ENCODE data around the gene GRIFIN. TPM values are rescaled to one million over a fixed set of nuclear protein-coding genes. Genes with fewer than 3 reads are reported as not detected.

The GRIFIN gene
- total and polyA plus RNA-seq, 2 experiments from 2014 or later: not detected

DNA sequence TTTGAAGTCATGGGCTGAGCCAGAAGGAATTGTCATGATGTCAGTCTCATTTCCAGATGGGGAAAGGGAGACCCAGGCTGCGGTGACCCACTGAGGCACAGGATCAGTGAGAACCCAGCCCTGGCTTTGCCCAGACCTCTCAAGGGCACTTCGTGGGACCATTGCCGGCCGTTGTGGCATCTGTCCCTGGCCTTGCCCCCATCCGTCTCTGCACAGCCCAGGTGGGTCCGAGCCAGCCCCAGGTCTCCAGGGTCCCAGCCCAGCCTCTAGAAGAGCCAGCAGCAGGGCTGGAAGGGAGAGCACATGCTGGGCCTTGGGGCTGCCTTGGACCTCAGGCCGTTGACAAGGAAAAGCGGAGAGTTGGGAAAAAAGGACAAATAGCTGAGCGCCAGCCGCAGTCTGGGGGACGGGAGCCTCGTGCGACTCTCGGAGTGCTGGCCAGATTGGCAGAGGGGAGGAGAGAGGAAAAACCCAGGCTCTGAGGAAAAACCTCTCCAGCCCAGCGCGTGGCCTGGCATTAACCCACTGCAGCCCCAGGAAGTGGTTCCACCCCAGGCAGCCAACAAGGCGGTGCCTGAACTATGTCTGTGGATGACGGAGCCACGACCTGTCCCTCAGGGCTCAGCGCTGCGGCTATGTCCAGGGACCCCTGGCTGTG lies 30.2 kb downstream of the GRIFIN start:
- no peak overlapping the region for H3K27ac ChIP-seq
- H2AFZ ChIP-seq: no peak overlapping the region
- 95% methylated on average over 21 of the region's 21 CpGs for WGBS (ENCODE audit: low lambda C conversion rate, missing lambda C conversion rate)

DNA sequence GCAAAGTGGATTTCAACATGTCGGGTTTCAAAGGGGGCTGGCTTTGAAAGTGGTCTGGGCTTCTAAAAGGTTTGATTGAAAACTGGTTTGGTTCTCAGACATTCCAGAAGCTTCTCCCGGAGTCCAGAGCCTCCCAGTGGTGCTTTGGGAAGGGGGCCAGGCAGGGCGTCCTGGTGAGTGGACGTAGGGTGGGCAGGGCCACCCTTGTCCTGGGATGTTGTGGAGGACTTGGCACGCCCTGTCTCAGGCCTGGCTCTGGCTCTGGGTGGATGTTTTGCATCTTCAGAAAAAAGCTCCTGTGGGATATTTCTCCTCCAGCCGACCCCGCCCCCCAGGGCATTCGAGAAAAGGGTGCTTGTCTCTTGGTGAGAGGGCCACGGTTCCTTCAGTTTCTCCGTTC lies 31.2 kb downstream of the GRIFIN start:
- TF ChIP-seq, protein P1, sequence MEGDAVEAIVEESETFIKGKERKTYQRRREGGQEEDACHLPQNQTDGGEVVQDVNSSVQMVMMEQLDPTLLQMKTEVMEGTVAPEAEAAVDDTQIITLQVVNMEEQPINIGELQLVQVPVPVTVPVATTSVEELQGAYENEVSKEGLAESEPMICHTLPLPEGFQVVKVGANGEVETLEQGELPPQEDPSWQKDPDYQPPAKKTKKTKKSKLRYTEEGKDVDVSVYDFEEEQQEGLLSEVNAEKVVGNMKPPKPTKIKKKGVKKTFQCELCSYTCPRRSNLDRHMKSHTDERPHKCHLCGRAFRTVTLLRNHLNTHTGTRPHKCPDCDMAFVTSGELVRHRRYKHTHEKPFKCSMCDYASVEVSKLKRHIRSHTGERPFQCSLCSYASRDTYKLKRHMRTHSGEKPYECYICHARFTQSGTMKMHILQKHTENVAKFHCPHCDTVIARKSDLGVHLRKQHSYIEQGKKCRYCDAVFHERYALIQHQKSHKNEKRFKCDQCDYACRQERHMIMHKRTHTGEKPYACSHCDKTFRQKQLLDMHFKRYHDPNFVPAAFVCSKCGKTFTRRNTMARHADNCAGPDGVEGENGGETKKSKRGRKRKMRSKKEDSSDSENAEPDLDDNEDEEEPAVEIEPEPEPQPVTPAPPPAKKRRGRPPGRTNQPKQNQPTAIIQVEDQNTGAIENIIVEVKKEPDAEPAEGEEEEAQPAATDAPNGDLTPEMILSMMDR (IDR thresholded peaks at IDR 0.05; ENCODE audit: poor library complexity): no peak
- TF ChIP-seq EZH2phosphoT487 (IDR thresholded peaks at IDR 0.05; ENCODE audit: low read depth, severe bottlenecking, unreplicated experiment) (no peak), EZH2 (IDR thresholded peaks at IDR 0.05; ENCODE audit: borderline replicate concordance) (no peak)
- H3K9me3 ChIP-seq (ENCODE audit: low read depth): no peaks in the 10 kb centered on the region
- no peaks in the 10 kb centered on the region for H3K36me3 ChIP-seq (replicated peaks; ENCODE audit: insufficient read depth, low read depth)
- H4K20me1 ChIP-seq (ENCODE audit: insufficient read depth, poor library complexity, severe bottlenecking): no peaks in the 10 kb centered on the region
- H3K4me2 ChIP-seq: no peak overlapping the region
- H3K4me1 ChIP-seq (ENCODE audit: insufficient read depth): peaks cover 11% of the 10 kb centered on the region
- 89% methylated on average over 10 of the region's 10 CpGs for WGBS (ENCODE audit: low lambda C conversion rate, missing lambda C conversion rate)
- H3K9me2 ChIP-seq (replicated peaks; ENCODE audit: insufficient read depth): no peaks in the 10 kb centered on the region
- no peak for DNase-seq (ENCODE audit: low spot score)
- H3K4me3 ChIP-seq: no peak overlapping the region
- H3K27ac ChIP-seq: no peak overlapping the region
- no peaks in the 10 kb centered on the region for H3K27me3 ChIP-seq
- no peaks in the 10 kb centered on the region for H3K79me2 ChIP-seq
- no peak overlapping the region for H2AFZ ChIP-seq

More for the DNA sequence above, 30.2 kb downstream of the GRIFIN start:
- Histone ChIP-seq H3K4me3 (no peak overlapping the region), H3K4me1 (ENCODE audit: insufficient read depth) (peaks cover 4% of the 10 kb centered on the region), H4K20me1 (ENCODE audit: insufficient read depth, poor library complexity, severe bottlenecking) (no peaks in the 10 kb centered on the region), H3K9me3 (ENCODE audit: low read depth) (no peaks in the 10 kb centered on the region), H3K79me2 (no peaks in the 10 kb centered on the region), H3K27me3 (no peaks in the 10 kb centered on the region), H3K4me2 (no peak overlapping the region), H3K36me3 (replicated peaks; ENCODE audit: insufficient read depth, low read depth) (no peaks in the 10 kb centered on the region), H3K9me2 (replicated peaks; ENCODE audit: insufficient read depth) (no peaks in the 10 kb centered on the region)
- TF ChIP-seq, protein P1 (IDR thresholded peaks at IDR 0.05; ENCODE audit: poor library complexity): no peak
- TF ChIP-seq EZH2 (IDR thresholded peaks at IDR 0.05; ENCODE audit: borderline replicate concordance): no peak
- no peak for TF ChIP-seq EZH2phosphoT487 (IDR thresholded peaks at IDR 0.05; ENCODE audit: low read depth, severe bottlenecking, unreplicated experiment)
- DNase-seq (ENCODE audit: low spot score): no peak

GRCh38 chr7:2444476-2444875 lies 31.7 kb downstream of the GRIFIN start:
- 85% methylated on average over 3 of the region's 3 CpGs for WGBS (ENCODE audit: low lambda C conversion rate, missing lambda C conversion rate)
- H3K27me3 ChIP-seq: no peaks in the 10 kb centered on the region
- no peaks in the 10 kb centered on the region for H3K9me2 ChIP-seq (replicated peaks; ENCODE audit: insufficient read depth)
- no peaks in the 10 kb centered on the region for H3K36me3 ChIP-seq (replicated peaks; ENCODE audit: insufficient read depth, low read depth)
- H4K20me1 ChIP-seq (ENCODE audit: insufficient read depth, poor library complexity, severe bottlenecking): no peaks in the 10 kb centered on the region
- H3K79me2 ChIP-seq: no peaks in the 10 kb centered on the region
- H3K4me3 ChIP-seq: no peak overlapping the region
- no peak overlapping the region for H3K27ac ChIP-seq
- TF ChIP-seq EZH2 (IDR thresholded peaks at IDR 0.05; ENCODE audit: borderline replicate concordance) (no peak), EZH2phosphoT487 (IDR thresholded peaks at IDR 0.05; ENCODE audit: low read depth, severe bottlenecking, unreplicated experiment) (no peak)
- TF ChIP-seq, protein P1 (IDR thresholded peaks at IDR 0.05; ENCODE audit: poor library complexity): no peak
- peaks cover 15% of the 10 kb centered on the region for H3K4me1 ChIP-seq (ENCODE audit: insufficient read depth)
- H3K9me3 ChIP-seq (ENCODE audit: low read depth): no peaks in the 10 kb centered on the region
- H3K4me2 ChIP-seq: no peak overlapping the region
- no peak for DNase-seq (ENCODE audit: low spot score)
- no peak overlapping the region for H2AFZ ChIP-seq

All from hepatocyte (in vitro differentiated cells).